DOHH2 (cell line): Measurements from ENCODE around the gene SLC2A4.
A peak's percentile ranks its signal among the peaks of the same experiment; 100 is the strongest.

ENCODE experiments used
- H3F3A ChIP-seq: fragments of 200-600 bp; sonication (generic), shearing (Covaris generic); 2 replicates; pipeline ENCODE4 v1.6.0; 2016; ENCODE audit warnings: antibody characterized with exemption, mild to moderate bottlenecking; ENCODE audit not compliant: control insufficient read depth, insufficient read depth
- H3K27ac ChIP-seq: fragments of 200-600 bp; sonication (generic); 2 replicates; pipeline ENCODE4 v1.5.1; 2014; ENCODE audit warnings: low read depth, mild to moderate bottlenecking, low read length, moderate library complexity
- H3K27me3 ChIP-seq: fragments of 200-600 bp; sonication (generic); 2 replicates; pipeline ENCODE4 v1.6.1; 2014; ENCODE audit warnings: mild to moderate bottlenecking, low read length, mixed read lengths; ENCODE audit not compliant: control insufficient read depth
- H3K36me3 ChIP-seq: fragments of 200-600 bp; sonication (generic); 2 replicates; pipeline ENCODE4 v1.6.1; 2014; ENCODE audit warnings: mild to moderate bottlenecking, low read length, moderate library complexity, mixed read lengths; ENCODE audit not compliant: control insufficient read depth
- H3K4me1 ChIP-seq: fragments of 200-600 bp; sonication (generic); 2 replicates; pipeline ENCODE4 v1.6.1; 2014; ENCODE audit warnings: mild to moderate bottlenecking, low read length, mixed read lengths; ENCODE audit not compliant: control insufficient read depth
- H3K4me2 ChIP-seq: fragments of 200-600 bp; sonication (generic); 2 replicates; pipeline ENCODE4 v1.6.0; 2014; ENCODE audit warnings: mild to moderate bottlenecking, low read length, moderate library complexity
- H3K4me3 ChIP-seq: fragments of 200-600 bp; sonication (generic); 2 replicates; pipeline ENCODE4 v1.5.1; 2014; ENCODE audit warnings: mild to moderate bottlenecking, low read length, mixed read lengths
- H3K79me2 ChIP-seq: fragments of 200-600 bp; sonication (generic); 2 replicates; pipeline ENCODE4 v1.6.1; 2014; ENCODE audit warnings: mild to moderate bottlenecking, low read length, mixed read lengths; ENCODE audit not compliant: control insufficient read depth
- H3K9me2 ChIP-seq: fragments of 200-600 bp; sonication (generic); replicated peaks from 2 replicates; pipeline ENCODE4 v1.6.1; 2014; ENCODE audit warnings: mild to moderate bottlenecking, low read length, mixed read lengths; ENCODE audit not compliant: control insufficient read depth
- H3K9me3 ChIP-seq: fragments of 200-600 bp; sonication (generic); 2 replicates; pipeline ENCODE4 v1.6.1; 2014; ENCODE audit warnings: antibody characterized with exemption, low read length, mixed read lengths; ENCODE audit not compliant: control insufficient read depth, insufficient read depth
- H4K20me1 ChIP-seq: fragments of 200-600 bp; sonication (generic); 2 replicates; pipeline ENCODE4 v1.6.0; 2014; ENCODE audit warnings: low read depth, mild to moderate bottlenecking, antibody characterized with exemption, low read length, moderate library complexity; ENCODE audit not compliant: control insufficient read depth, insufficient read depth
- CTCF ChIP-seq: fragments of 200-600 bp; sonication (generic); IDR thresholded peaks from one replicate; pipeline ENCODE4 v1.5.1; 2014; ENCODE audit warnings: antibody characterized with exemption, mild to moderate bottlenecking, low read depth, low read length; ENCODE audit not compliant: poor library complexity, severe bottlenecking
- EZH2phosphoT487 ChIP-seq: fragments of 200-600 bp; sonication (generic); IDR thresholded peaks from 2 replicates; pipeline ENCODE4 v1.6.1; 2017; ENCODE audit warnings: borderline replicate concordance, mild to moderate bottlenecking, antibody characterized with exemption, low read length, moderate library complexity, mixed read lengths

The SLC2A4 gene

GRCh38 chr17:7249830-7250229, 31.7 kb upstream of the SLC2A4 start:
- peak overlapping the region; percentile 88 for H3K4me3 ChIP-seq
- peaks cover 60% of the 10 kb centered on the region for H3K36me3 ChIP-seq
- no peaks in the 10 kb centered on the region for H3K9me2 ChIP-seq
- H3K4me1 ChIP-seq = peaks cover 25% of the 10 kb centered on the region
- TF ChIP-seq CTCF (no peak), EZH2phosphoT487 (no peak)
- H3K27me3 ChIP-seq = no peaks in the 10 kb centered on the region
- peaks cover 13% of the 10 kb centered on the region; the same call in 1 of the 2 replicates for H4K20me1 ChIP-seq
- no peak overlapping the region for H3K27ac ChIP-seq
- H3F3A ChIP-seq = peaks cover 13% of the 10 kb centered on the region
- H3K4me2 ChIP-seq = peak overlapping the region; percentile 97
- peaks cover 76% of the 10 kb centered on the region for H3K79me2 ChIP-seq
- no peaks in the 10 kb centered on the region for H3K9me3 ChIP-seq

GRCh38 chr17:7250695-7251627, 30.6 kb upstream of the SLC2A4 start:
- Histone ChIP-seq H3K4me3 (peak overlapping the region; percentile 88), H3K79me2 (peaks cover 75% of the 10 kb centered on the region), H3K9me3 (no peaks in the 10 kb centered on the region), H3K9me2 (no peaks in the 10 kb centered on the region), H3K4me1 (peaks cover 25% of the 10 kb centered on the region), H3K27ac (peak overlapping the region; percentile 83), H4K20me1 (peaks cover 13% of the 10 kb centered on the region; the same call in 1 of the 2 replicates), H3K27me3 (no peaks in the 10 kb centered on the region), H3K4me2 (peak overlapping the region; percentile 97), H3F3A (peaks cover 9% of the 10 kb centered on the region), H3K36me3 (peaks cover 62% of the 10 kb centered on the region)
- TF ChIP-seq CTCF = no peak
- TF ChIP-seq EZH2phosphoT487 = no peak

GRCh38 chr17:7251661-7252175, 29.8 kb upstream of the SLC2A4 start, which contains the start of gene CTDNEP1:
TSS of gene CTDNEP1 (minus strand) at chr17:7251734. CDS start at chr17:7251296, 438 bp downstream.
- H3K79me2 ChIP-seq = peaks cover 67% of the 10 kb centered on the region

More at GRCh38 chr17:7251661-7252175, 29.8 kb upstream of the SLC2A4 start, which contains the start of gene CTDNEP1:
- Histone ChIP-seq H3K36me3 (peaks cover 60% of the 10 kb centered on the region), H3K27me3 (no peaks in the 10 kb centered on the region), H3F3A (peaks cover 1% of the 10 kb centered on the region), H3K9me2 (no peaks in the 10 kb centered on the region), H3K27ac (peak within 1 kb of the TSS; percentile 83), H4K20me1 (peaks cover 13% of the 10 kb centered on the region; the same call in 1 of the 2 replicates), H3K4me1 (peaks cover 25% of the 10 kb centered on the region), H3K4me3 (peak within 1 kb of the TSS; percentile 88), H3K4me2 (peak within 1 kb of the TSS; percentile 97), H3K9me3 (no peaks in the 10 kb centered on the region)
- TF ChIP-seq CTCF = no peak
- TF ChIP-seq EZH2phosphoT487 = no peak
